Activated CD4-positive, alpha-beta T cell treated with anti-CD3 and anti-CD28 coated beads, Interleukin-2, amount 10 ng/mL, durations not matched to agents 7 days and 5 days (primary cell): ENCODE results near the gene PAQR8. TPM values are rescaled to one million over a fixed set of nuclear protein-coding genes. Genes with fewer than 3 reads are reported as not detected.

Experiments used
- CTCF ChIA-PET: fragments of 350-600 bp; sonication (Branson Sonifier 250); formaldehyde crosslinking; loops from one replicate; lab custom pipeline; 2021; ENCODE audit warnings: antibody characterized with exemption; lab: Charles Lee
- POLR2A ChIA-PET: fragments of 350-600 bp; sonication (Branson Sonifier 250); formaldehyde crosslinking; loops from one replicate; lab custom pipeline; 2021; ENCODE audit warnings: antibody characterized with exemption; lab: Charles Lee
- DNase-seq: peaks from one replicate; pipeline ENCODE4 v3.0.0-alpha.2; 2020
- H3K27ac Mint-ChIP-seq: one replicate; pipeline ENCODE4 v1.8.0; 2021; ENCODE audit warnings: mild to moderate bottlenecking, moderate library complexity, mixed read lengths
- H3K27me3 Mint-ChIP-seq: one replicate; pipeline ENCODE4 v1.8.0; 2021; ENCODE audit warnings: mixed read lengths
- H3K36me3 Mint-ChIP-seq: one replicate; pipeline ENCODE4 v1.8.0; 2021; ENCODE audit warnings: low read depth, mixed read lengths
- H3K4me1 Mint-ChIP-seq: one replicate; pipeline ENCODE4 v1.8.0; 2021; ENCODE audit warnings: mixed read lengths
- H3K4me3 Mint-ChIP-seq: one replicate; pipeline ENCODE4 v1.8.0; 2021; ENCODE audit warnings: mild to moderate bottlenecking, moderate library complexity, mixed read lengths
- H3K9me3 Mint-ChIP-seq: one replicate; pipeline ENCODE4 v1.8.0; 2021; ENCODE audit warnings: mixed read lengths
- total RNA-seq, 2 experiments: library from RNA; stranded (reverse); gene quantifications; one replicate each; pipeline ENCODE4 v1.2.3, GENCODE V29; 2021

PAQR8 gene
- total RNA-seq, 2 experiments from 2014 or later, result 21.2 to 22.8 TPM

DNA sequence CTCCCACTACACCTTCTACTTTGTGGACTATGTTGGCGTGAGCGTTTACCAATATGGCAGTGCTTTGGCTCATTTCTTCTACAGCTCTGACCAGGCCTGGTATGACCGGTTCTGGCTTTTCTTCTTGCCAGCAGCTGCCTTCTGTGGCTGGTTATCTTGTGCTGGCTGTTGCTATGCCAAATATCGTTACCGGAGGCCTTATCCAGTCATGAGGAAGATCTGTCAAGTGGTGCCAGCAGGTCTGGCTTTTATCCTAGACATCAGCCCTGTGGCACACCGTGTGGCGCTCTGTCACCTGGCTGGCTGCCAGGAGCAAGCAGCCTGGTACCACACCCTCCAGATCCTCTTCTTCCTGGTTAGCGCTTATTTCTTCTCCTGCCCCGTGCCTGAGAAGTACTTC is 41.7 kb downstream of the PAQR8 start:
- Mint-ChIP-seq H3K36me3 (peaks cover 33% of the 10 kb centered on the region), H3K9me3 (no peaks in the 10 kb centered on the region), H3K27ac (no peak overlapping the region), H3K27me3 (no peaks in the 10 kb centered on the region), H3K4me1 (peaks cover 25% of the 10 kb centered on the region), H3K4me3 (no peak overlapping the region)
- POLR2A ChIA-PET, result no interaction called here
- no peak for DNase-seq
- CTCF ChIA-PET, result interaction anchor here (1.2 kb wide), 1 partner anchor 117 kb away, joined by 5 read pairs; no protein-coding TSS in a partner anchor

GRCh38 chr6:52405243-52405642 is 43.3 kb downstream of the PAQR8 start:
- Mint-ChIP-seq H3K27ac (no peak overlapping the region), H3K4me1 (peaks cover 9% of the 10 kb centered on the region), H3K36me3 (peaks cover 33% of the 10 kb centered on the region), H3K4me3 (no peak overlapping the region), H3K27me3 (no peaks in the 10 kb centered on the region), H3K9me3 (no peaks in the 10 kb centered on the region)
- POLR2A ChIA-PET, result no interaction called here
- CTCF ChIA-PET, result interaction anchor here (1.1 to 1.5 kb wide), 6 partner anchors 8 to 247 kb away, joined by 3 to 4 read pairs (median 3); partner anchors contain the start of gene MCM3
- no peak for DNase-seq

GRCh38 chr6:52407467-52407866 is 45.5 kb downstream of the PAQR8 start:
- POLR2A ChIA-PET, result interaction anchor here (0.7 kb wide), 1 partner anchor 17 kb away, joined by 6 read pairs; no protein-coding TSS in a partner anchor

GRCh38 chr6:52409499-52409898 is 47.5 kb downstream of the PAQR8 start:
- H3K9me3 Mint-ChIP-seq, result no peaks in the 10 kb centered on the region
- CTCF ChIA-PET, result interaction anchor here (1.1 to 1.6 kb wide), 2 partner anchors 10 to 168 kb away, joined by 3 to 5 read pairs; partner anchors contain the start of gene TRAM2
- H3K27me3 Mint-ChIP-seq, result no peaks in the 10 kb centered on the region
- no peak overlapping the region for H3K27ac Mint-ChIP-seq
- no peaks in the 10 kb centered on the region for H3K4me1 Mint-ChIP-seq
- H3K36me3 Mint-ChIP-seq, result peaks cover 9% of the 10 kb centered on the region
- H3K4me3 Mint-ChIP-seq, result no peak overlapping the region
- POLR2A ChIA-PET, result no interaction called here
- DNase-seq, result no peak

More at GRCh38 chr6:52407467-52407866, 45.5 kb downstream of the PAQR8 start:
- no peaks in the 10 kb centered on the region for H3K27me3 Mint-ChIP-seq
- CTCF ChIA-PET, result interaction anchor here (0.6 to 1.0 kb wide), 4 partner anchors 69 to 821 kb away, joined by 3 to 5 read pairs (median 4); no protein-coding TSS in a partner anchor
- H3K4me1 Mint-ChIP-seq, result no peaks in the 10 kb centered on the region
- DNase-seq, result peak; percentile 40
- H3K27ac Mint-ChIP-seq, result no peak overlapping the region
- no peak overlapping the region for H3K4me3 Mint-ChIP-seq
- peaks cover 29% of the 10 kb centered on the region for H3K36me3 Mint-ChIP-seq
- H3K9me3 Mint-ChIP-seq, result no peaks in the 10 kb centered on the region

DNA sequence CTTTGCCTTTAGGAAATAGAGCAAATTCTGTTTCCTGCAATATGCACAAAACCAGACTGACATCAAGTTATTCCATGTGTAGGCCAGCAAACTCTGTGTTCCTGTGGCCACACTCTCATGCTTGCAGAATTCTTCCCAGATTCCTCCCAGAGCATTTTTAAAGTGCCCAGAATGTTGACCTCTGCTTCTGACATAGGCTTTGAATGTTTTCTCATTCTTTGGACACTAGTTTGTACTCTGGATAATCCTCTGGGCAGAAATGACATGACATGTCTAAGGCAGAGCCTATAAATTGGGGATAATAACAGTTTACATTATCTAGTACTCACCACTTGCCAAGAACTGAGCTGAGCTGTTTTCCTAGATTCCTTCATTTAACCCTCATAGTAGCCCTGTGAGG is 49.0 kb downstream of the PAQR8 start:
- Mint-ChIP-seq H3K9me3 (no peaks in the 10 kb centered on the region), H3K4me1 (peaks cover 10% of the 10 kb centered on the region), H3K36me3 (peaks cover 1% of the 10 kb centered on the region), H3K27ac (no peak overlapping the region), H3K4me3 (no peak overlapping the region), H3K27me3 (no peaks in the 10 kb centered on the region)
- POLR2A ChIA-PET, result no interaction called here
- CTCF ChIA-PET, result no interaction called here
- DNase-seq, result no peak

DNA sequence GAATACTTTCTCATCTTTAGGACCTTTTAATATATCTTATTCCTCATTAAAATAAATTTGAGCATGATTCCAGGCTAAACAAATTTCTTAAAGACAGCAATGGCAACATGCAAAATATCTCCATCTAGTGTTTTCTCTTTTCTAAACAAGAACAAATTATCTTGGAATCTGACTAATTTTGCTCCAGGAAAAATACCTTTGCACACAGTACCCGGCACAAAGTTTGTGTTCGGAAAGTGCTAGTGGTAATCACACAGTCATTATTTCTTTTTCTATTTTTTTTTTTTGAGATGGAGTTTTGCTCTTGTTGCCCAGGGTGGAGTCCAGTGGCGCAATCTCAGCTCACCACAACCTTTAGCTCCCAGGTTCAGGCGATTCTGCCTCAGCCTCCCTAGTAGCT is 50.0 kb downstream of the PAQR8 start:
- CTCF ChIA-PET, result interaction anchor here (0.6 kb wide), 1 partner anchor 248 kb away, joined by 3 read pairs; no protein-coding TSS in a partner anchor

DNA sequence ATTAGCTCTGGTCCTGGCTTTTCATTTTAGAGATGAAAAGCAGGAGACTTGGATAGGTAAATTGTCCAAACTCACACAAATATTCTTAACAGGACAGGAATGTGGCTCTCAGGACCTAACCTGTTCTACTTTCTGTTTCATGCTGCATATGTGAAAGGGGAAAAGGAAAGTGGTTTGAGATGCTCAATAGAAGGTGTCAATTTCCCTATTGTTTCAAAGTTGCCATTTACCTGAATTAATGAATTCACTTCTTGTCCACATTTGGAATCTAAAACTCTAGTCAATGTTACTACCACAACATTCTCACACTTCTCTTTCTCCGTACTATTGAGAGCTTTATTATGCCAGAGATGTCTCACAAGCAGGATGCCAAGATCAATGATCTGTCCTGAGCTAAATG is 53.4 kb downstream of the PAQR8 start:
- Mint-ChIP-seq H3K4me1 (peaks cover 28% of the 10 kb centered on the region), H3K4me3 (no peak overlapping the region), H3K27ac (peak overlapping the region; percentile 3), H3K9me3 (no peaks in the 10 kb centered on the region), H3K27me3 (peaks cover 2% of the 10 kb centered on the region), H3K36me3 (no peaks in the 10 kb centered on the region)
- no peak for DNase-seq
- ChIA-PET CTCF (interaction anchor here (1.2 to 2.8 kb wide), 7 partner anchors 10 to 260 kb away, joined by 3 to 13 read pairs (median 4); partner anchors contain the start of gene MCM3), POLR2A (no interaction called here)

More for the DNA sequence above, 50.0 kb downstream of the PAQR8 start:
- Mint-ChIP-seq H3K27ac (no peak overlapping the region), H3K4me1 (peaks cover 16% of the 10 kb centered on the region), H3K4me3 (no peak overlapping the region), H3K36me3 (peaks cover 1% of the 10 kb centered on the region), H3K27me3 (no peaks in the 10 kb centered on the region), H3K9me3 (no peaks in the 10 kb centered on the region)
- no peak for DNase-seq
- POLR2A ChIA-PET, result no interaction called here

DNA sequence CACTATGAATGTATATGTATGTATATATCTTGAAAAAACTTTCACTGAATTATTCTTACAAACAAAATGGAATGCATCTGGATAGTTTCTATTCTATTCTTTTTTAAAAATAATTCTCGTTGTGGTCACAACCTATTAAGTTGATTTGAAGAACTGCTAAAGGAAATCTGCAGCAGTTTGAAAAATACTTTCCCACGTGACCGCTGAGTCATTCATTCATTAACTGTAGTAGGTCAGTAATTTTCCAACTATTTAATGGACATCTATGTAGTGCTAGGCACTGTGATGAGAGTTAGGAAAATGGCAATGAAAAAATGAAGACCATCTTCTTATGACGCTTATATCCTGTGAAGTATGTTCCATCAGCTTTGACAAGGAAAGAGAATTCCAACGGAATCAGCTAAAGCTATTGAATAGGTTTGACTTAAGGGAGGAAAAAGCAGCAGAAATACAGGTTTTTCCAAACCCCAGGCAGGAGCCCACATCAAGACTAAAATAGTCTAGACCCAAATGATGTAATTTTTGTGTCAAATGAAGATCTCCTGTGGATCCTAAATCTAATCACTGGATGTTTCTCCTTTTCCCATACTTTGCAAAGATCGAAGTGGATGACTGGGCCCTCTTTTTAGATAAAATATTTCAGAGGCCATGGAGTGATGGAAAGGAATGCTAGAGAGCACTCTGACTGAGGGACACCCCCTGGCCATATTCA is 54.1 kb downstream of the PAQR8 start:
- H3K4me3 Mint-ChIP-seq, result no peak overlapping the region
- POLR2A ChIA-PET, result no interaction called here

DNA sequence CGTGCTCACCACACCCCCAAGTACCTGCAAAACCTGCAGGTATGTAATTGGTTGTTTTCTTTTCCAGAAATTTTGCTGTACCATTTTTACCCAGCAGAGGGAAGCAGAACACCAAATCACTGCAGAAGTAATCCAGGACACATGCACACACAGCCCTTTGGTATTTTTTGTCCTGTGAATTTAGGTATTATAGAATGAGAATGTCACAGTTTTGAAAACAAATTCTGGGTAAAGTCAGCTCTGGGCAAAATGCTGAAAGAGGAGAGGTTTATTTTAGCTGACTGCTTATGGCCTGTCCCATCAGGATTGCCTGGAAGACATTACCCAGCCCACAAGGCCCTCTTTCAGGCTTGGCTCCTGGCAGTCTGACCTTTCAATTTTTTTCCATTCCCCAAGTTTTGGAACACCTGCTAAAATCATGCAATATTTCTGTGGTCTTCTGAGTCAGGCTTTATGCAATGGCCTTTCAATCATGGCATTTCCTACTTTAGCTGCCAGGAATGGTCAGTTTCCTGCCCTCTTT is 54.7 kb downstream of the PAQR8 start:
- H3K4me3 Mint-ChIP-seq, result no peak overlapping the region
- POLR2A ChIA-PET, result no interaction called here
- peaks cover 28% of the 10 kb centered on the region for H3K4me1 Mint-ChIP-seq
- CTCF ChIA-PET, result interaction anchor here (1.0 to 2.8 kb wide), 9 partner anchors 15 to 246 kb away, joined by 3 to 13 read pairs (median 4); partner anchors contain the start of gene MCM3
- H3K36me3 Mint-ChIP-seq, result no peaks in the 10 kb centered on the region
- peaks cover 2% of the 10 kb centered on the region for H3K27me3 Mint-ChIP-seq
- DNase-seq, result peak; percentile 73
- peak overlapping the region; percentile 42 for H3K27ac Mint-ChIP-seq
- H3K9me3 Mint-ChIP-seq, result no peaks in the 10 kb centered on the region

More for the DNA sequence above, 54.1 kb downstream of the PAQR8 start:
- Mint-ChIP-seq H3K36me3 (no peaks in the 10 kb centered on the region), H3K27ac (peak overlapping the region; percentile 42), H3K27me3 (peaks cover 2% of the 10 kb centered on the region), H3K9me3 (no peaks in the 10 kb centered on the region), H3K4me1 (peaks cover 28% of the 10 kb centered on the region)
- CTCF ChIA-PET, result interaction anchor here (0.6 to 2.8 kb wide), 12 partner anchors 10 to 259 kb away, joined by 3 to 13 read pairs (median 3); partner anchors contain the start of genes MCM3 and TRAM2
- DNase-seq, result no peak

GRCh38 chr6:52417675-52418111 is 55.7 kb downstream of the PAQR8 start:
- H3K4me1 Mint-ChIP-seq, result peaks cover 28% of the 10 kb centered on the region

GRCh38 chr6:52418606-52419005 is 56.7 kb downstream of the PAQR8 start:
- no peaks in the 10 kb centered on the region for H3K36me3 Mint-ChIP-seq
- H3K27ac Mint-ChIP-seq, result no peak overlapping the region
- H3K4me1 Mint-ChIP-seq, result peaks cover 28% of the 10 kb centered on the region
- no peak for DNase-seq
- peaks cover 7% of the 10 kb centered on the region for H3K27me3 Mint-ChIP-seq
- ChIA-PET POLR2A (interaction anchor here (0.6 kb wide), 1 partner anchor 716 kb away, joined by 4 read pairs; no protein-coding TSS in a partner anchor), CTCF (interaction anchor here (0.6 to 1.6 kb wide), 8 partner anchors 9 to 238 kb away, joined by 3 to 4 read pairs (median 4); no protein-coding TSS in a partner anchor)
- no peak overlapping the region for H3K4me3 Mint-ChIP-seq
- no peaks in the 10 kb centered on the region for H3K9me3 Mint-ChIP-seq

More at GRCh38 chr6:52417675-52418111, 55.7 kb downstream of the PAQR8 start:
- ChIA-PET POLR2A (no interaction called here), CTCF (interaction anchor here (1.0 to 1.2 kb wide), 3 partner anchors 15 to 246 kb away, joined by 3 read pairs; no protein-coding TSS in a partner anchor)
- Mint-ChIP-seq H3K27me3 (peaks cover 2% of the 10 kb centered on the region), H3K4me3 (no peak overlapping the region), H3K27ac (no peak overlapping the region), H3K36me3 (no peaks in the 10 kb centered on the region), H3K9me3 (no peaks in the 10 kb centered on the region)
- no peak for DNase-seq

DNA sequence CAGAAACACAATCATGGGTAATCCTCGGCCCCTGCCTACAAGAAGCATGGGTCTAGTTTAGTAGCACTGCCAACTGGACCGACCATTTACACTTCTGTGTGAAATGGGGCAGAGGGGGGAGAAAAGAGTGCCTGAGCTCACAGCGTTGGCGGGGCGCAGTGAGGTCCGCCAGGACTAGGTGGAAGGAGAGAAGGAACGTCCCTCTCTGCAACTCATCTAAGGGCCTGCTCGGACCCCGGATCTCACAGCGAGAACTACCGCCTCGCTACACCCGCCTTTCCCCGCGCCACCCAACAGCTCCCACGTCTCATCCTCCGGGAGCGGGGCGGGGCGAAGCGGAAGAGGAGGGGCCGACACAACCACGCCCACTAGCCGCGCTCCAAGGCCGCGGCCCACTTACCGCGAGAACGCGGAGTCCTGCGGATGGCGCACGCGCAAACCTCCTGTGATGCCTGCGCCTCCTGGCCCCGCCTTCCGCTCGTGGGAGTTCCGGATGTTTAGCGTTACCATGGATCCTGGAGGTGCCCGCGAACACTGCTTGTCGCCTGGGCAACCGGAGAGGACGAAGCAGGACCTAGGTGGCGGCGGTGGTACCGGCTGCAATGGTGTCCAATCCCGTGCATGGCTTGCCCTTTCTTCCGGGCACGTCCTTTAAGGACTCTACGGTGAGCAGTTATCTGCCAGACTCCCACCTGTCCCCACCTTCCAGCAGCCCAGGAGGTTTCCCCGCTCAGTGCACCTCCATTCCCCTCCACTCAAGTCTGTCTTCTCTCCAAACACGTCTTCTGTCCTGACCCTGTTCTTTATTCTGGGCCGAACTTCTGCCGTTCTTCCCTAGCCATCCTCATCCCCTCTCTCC is 58.1 kb downstream of the PAQR8 start, which contains the start of gene EFHC1:
Gene EFHC1 (plus strand): TSS at position 534 of the 859 bp plus-strand sequence. CDS start 69 bp downstream, at position 603.
- Mint-ChIP-seq H3K27ac (no peak within 1 kb of the TSS), H3K9me3 (no peaks in the 10 kb centered on the region)
- CTCF ChIA-PET, result interaction anchor here (0.7 to 1.6 kb wide), 9 partner anchors 11 to 248 kb away, joined by 3 to 5 read pairs (median 4); partner anchors contain the start of gene PAQR8

More for the DNA sequence above, 58.1 kb downstream of the PAQR8 start, which contains the start of gene EFHC1:
- H3K36me3 Mint-ChIP-seq, result no peaks in the 10 kb centered on the region
- DNase-seq, result peak; percentile 98
- POLR2A ChIA-PET, result interaction anchor here (1.2 kb wide), 1 partner anchor 135 kb away, joined by 3 read pairs; the partner anchor contains the start of gene MCM3
- peaks cover 7% of the 10 kb centered on the region for H3K27me3 Mint-ChIP-seq
- peaks cover 26% of the 10 kb centered on the region for H3K4me1 Mint-ChIP-seq
- no peak within 1 kb of the TSS for H3K4me3 Mint-ChIP-seq
